Tibial nerve (tissue), 4 donors: ENCODE data around the gene UBE2Z.

Experiments used
- EP300 ChIP-seq, 2 donors: sonication (generic); formaldehyde crosslinking; IDR thresholded peaks; one replicate each; pipeline ENCODE4 v1.6.1; 2017; ENCODE audit warnings: antibody characterized with exemption in 2 of 2, mild to moderate bottlenecking in 1 of 2
- POLR2A ChIP-seq, 2 donors: fragments of 450-650 bp; IDR thresholded peaks; one replicate each; pipeline ENCODE4 v1.6.1; 2017; ENCODE audit warnings: antibody characterized with exemption in 2 of 2, mild to moderate bottlenecking in 2 of 2, moderate library complexity in 2 of 2
- TF ChIP-seq, protein P1 (sequence below), 5 experiments: fragments of 200-600 bp in 3 of 5; fragments of 450-650 bp in 2 of 5; sonication (generic) in 3 of 5; IDR thresholded peaks; one replicate each; pipeline ENCODE4 v1.5.1; 2016 to 2019; ENCODE audit warnings: antibody characterized with exemption in 5 of 5, mild to moderate bottlenecking in 3 of 5, moderate library complexity in 2 of 5

DNA sequence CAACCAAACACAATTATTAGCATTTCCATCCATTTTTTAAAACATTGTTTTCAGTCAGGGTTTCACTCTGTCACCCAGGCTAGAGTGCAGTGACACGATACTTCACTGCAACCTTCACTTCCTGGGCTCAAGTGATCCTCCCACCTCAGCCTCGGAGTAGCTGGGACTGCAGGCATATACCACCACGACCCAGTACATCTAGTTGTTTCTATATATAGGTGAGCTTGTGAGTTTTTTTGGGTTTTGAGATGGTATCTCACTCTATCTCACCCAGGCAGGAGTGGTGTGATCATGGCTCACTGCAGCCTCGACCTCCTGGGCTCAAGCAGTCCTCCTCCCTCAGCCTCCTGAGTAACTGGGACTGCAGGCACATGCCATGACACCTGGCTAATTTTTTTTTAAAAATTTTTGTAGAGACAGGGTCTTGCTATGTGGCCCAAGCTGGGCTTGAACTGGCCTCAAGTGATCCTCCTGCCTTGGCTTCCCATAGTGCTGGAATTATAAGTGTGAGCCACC is 37.1 kb upstream of the UBE2Z start:
- TF ChIP-seq, protein P1, sequence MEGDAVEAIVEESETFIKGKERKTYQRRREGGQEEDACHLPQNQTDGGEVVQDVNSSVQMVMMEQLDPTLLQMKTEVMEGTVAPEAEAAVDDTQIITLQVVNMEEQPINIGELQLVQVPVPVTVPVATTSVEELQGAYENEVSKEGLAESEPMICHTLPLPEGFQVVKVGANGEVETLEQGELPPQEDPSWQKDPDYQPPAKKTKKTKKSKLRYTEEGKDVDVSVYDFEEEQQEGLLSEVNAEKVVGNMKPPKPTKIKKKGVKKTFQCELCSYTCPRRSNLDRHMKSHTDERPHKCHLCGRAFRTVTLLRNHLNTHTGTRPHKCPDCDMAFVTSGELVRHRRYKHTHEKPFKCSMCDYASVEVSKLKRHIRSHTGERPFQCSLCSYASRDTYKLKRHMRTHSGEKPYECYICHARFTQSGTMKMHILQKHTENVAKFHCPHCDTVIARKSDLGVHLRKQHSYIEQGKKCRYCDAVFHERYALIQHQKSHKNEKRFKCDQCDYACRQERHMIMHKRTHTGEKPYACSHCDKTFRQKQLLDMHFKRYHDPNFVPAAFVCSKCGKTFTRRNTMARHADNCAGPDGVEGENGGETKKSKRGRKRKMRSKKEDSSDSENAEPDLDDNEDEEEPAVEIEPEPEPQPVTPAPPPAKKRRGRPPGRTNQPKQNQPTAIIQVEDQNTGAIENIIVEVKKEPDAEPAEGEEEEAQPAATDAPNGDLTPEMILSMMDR (IDR thresholded peaks at IDR 0.05) = no peak
- no peak for TF ChIP-seq POLR2A (IDR thresholded peaks at IDR 0.05)
- no peak for TF ChIP-seq EP300 (IDR thresholded peaks at IDR 0.05)
